NCI-H2081 (cell line): ENCODE measurements around the gene DNAH6.
"Not testable (repeated sequence)": the region's sequence is repeated elsewhere in the genome, so short reads cannot be mapped to it uniquely, and the experiment has no call there.

Experiments
- DNase-seq, 2 experiments: peaks; one replicate each; lab custom pipeline; 2025; lab: John Stamatoyannopoulos, UW

DNAH6 gene

DNA sequence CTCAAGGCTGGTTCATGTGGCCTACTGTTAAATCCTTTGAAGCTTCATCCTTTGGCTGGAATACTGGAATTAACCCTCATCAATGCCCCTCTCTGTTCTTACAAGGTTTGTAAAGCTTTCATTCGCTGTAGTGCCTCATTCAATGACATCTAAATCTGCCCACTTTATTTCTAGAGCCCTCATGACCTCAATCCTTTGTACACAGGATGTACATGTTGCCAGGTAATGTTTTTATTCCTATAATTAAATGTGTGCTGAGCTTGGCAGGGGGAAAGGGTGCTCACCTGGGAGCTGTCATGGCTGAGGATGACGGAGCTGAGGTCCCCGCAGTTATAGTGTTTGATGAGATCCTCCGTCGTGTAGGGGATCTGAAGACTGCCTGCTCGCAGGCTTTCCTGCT lies 325.3 kb downstream of the DNAH6 start:
- peak in 1 of 2 experiments; percentile 9 for DNase-seq

DNA sequence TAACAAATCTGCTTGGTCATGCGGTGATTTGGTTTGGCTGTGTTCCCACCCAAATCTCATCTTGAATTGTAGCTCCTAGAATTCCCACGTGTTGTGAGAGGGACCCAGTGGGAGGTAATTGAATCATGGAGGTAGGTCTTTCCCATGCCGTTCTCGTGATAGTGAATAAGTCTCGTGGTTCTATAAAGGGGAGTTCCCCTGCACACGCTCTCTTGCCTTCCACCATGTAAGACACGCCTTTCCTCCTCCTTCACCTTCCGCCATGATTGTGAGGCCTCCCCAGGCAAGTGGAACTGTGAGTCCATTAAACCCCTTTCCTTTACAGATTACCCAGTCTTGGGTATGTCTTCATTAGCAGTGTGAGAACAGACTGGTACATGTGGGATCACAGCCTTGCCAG lies 327.8 kb downstream of the DNAH6 start:
- no peak for DNase-seq

- DNase-seq = no peak
Measured at GRCh38 chr2:84846041-84846663, 329.9 kb downstream of the DNAH6 start.

DNA sequence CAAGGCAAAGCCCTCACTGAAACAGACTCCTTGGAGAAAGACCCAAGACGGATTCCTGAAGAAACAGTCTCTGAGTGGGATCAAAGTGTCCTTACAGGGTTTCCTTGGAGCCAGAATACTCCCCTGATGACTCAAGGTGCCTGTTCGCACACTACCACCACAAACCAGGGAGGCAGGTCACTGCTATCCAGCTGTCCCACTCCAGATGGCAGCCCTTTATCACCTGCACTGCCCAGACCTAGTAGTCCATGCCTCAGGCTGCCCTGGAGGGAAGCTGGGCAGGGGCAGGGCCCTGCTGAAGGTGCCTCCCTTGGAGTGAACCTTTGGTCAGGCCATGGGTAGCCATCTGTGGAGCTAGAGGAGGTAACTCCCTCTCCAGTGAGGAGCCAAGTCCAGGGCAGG lies 330.4 kb downstream of the DNAH6 start:
- no peak for DNase-seq

- no peak for DNase-seq
Measured at GRCh38 chr2:84847326-84848050, 331.2 kb downstream of the DNAH6 start.

DNA sequence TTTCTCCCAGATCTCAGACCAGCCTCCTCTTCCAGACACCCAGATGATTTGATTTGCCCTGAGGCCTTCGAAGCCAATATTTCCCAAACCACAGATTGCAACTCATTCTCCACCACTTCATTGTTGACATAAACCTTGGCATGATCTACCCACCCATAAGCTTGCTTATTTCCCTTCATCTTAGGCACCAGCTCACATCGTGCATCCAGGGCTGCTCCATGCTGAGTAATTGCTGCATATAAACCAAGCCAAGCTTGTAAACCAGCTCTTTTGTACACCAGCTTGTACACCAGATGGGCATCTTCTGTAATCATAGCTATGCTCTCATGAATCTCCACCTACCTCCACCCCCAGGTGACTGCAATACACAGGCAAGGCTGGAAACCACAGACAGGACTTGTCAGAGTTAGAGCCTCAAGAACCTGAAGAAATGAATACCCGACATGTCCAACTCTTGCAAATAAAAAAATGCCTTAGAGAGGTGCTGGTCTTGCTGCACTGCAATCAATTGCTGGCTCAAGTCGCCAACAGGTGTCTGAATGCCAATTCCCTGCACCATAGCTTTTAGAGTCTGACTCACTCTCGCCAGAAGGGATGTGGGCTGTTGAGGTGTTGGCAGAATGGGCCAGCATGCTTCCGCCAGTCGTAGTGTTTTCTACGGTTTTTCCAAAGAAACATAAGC lies 333.1 kb downstream of the DNAH6 start:
- peak; percentile 15 to 55 for DNase-seq

- no peak for DNase-seq
Measured at GRCh38 chr2:84850471-84850870, 334.2 kb downstream of the DNAH6 start.

GRCh38 chr2:84851876-84852275 lies 335.6 kb downstream of the DNAH6 start:
- no peak for DNase-seq

DNA sequence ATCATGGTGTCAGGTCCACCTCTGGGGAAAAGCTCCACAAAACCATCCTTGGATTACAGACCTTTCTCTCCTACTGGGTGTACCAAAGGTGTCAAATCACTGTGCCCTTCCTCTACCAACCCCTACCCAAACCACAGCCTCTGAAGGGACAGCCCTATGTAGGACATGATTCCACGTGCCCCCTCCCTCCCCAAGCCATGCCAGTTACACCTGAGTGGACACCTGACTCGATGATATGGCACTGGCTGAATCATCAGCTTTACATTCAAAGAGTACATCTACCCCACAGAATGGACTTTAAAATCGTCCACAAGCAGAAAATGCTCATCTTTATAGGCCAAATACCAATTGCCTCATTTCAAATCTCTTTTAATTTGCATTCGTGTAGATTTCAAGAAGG lies 338.6 kb downstream of the DNAH6 start:
- no peak for DNase-seq

DNA sequence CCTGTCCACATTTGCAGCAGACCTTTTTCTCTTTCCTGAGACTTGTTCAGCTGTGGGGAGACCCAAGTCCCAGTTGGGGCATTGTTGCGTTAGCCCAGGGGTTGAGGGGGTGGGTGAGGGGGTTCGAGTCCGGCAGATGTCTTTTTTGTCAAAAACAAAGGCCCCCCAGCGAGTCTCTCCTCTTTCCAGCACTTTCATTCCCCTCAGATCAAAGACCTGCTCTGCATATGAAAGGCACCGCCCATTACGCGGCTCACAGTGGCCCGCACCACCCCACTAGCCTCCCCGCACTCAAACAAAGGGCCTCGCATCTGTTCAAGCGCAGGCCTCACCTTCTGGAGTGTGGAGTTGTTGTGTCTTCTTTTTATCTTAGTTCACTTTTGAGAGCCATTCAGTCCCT lies 339.4 kb downstream of the DNAH6 start:
- DNase-seq = no peak

GRCh38 chr2:84856787-84857186 lies 340.5 kb downstream of the DNAH6 start:
- DNase-seq = no peak

DNA sequence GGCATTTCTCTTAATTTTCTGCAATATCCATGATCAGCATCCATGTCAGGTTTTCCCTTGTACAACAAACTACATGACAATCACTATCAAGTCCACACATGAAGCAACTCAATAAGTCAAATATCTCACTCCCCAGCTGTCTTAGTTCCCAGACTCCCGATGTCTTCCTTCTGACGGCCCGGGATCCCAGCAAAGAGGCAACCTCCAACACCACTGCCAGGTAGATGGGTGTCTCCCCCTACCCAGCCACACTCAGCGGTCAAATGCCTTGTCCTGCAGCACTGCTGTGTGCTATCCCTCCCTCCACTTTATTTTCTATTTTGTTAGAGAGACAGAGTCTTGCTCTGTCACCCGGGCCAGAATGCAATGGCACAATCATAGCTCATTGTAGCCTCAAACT lies 341.3 kb downstream of the DNAH6 start:
- no peak for DNase-seq

DNA sequence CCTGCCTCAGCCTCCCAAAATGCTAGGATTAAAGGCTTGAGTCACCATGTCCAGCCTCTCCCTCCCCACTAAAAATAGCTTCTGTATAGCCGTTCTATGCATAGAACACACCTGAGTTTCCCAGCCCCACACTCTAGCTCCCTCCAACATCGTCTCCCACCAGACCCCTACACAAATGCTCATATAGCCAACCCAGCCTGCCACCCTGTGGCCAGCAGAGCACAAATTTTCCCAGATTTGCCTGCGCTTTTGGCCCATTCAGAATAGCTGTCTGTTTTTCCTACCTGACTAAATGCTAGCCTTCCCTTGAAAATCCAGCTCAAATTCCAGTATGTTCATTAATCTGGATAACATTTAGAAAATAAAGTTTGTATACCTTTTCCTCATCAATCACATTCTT lies 341.8 kb downstream of the DNAH6 start:
- no peak for DNase-seq

DNA sequence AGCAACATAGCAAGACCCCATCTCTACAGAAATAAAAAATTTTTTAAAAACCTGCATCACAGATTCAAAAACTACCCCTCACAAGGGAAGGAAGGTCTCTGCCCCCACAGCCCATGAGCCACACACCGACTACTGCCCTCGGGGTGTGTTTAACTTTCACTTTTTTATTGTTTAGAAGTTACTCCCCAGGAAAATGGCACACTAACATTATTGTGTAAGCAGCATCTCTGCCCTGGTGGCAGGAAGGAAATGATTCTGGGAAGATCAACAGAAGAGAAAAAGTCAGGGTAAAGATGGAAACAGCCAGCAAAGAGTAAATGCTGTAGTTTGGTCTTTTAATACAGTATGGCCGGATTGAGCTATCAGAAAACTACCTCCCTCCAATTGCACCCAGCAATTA lies 342.6 kb downstream of the DNAH6 start:
- no peak for DNase-seq

GRCh38 chr2:84861539-84861938 lies 345.2 kb downstream of the DNAH6 start:
- no peak for DNase-seq

GRCh38 chr2:84862006-84862405 lies 345.7 kb downstream of the DNAH6 start:
- no peak for DNase-seq

DNA sequence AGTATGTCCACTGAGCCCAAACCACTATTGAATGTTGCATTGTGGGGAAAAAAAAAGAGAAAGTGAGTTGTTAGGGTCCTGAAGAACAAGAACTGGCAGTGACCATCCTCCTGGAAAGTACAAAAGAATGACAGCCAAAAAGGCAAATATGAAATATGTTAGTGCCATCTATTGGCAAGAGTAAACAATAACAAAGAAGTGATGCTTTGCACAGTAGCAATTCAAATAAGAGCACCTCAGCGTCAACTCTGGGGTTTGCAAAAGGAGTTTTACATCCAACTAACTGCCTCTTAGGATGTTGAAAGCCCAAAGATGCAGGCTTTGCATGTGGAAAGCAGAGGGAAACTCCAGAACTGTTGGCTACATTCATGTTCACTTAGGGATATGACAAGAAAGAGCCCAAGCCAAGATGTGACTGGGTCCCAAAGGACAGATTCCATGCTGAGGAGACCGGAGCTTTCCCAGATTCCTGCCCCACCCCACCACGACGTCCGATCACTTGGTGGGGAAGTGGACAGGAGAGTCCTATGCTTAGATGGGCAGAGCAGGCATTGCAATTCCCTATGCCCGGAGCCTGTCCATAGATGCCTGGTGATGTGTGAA lies 349.0 kb downstream of the DNAH6 start:
- no peak for DNase-seq

DNA sequence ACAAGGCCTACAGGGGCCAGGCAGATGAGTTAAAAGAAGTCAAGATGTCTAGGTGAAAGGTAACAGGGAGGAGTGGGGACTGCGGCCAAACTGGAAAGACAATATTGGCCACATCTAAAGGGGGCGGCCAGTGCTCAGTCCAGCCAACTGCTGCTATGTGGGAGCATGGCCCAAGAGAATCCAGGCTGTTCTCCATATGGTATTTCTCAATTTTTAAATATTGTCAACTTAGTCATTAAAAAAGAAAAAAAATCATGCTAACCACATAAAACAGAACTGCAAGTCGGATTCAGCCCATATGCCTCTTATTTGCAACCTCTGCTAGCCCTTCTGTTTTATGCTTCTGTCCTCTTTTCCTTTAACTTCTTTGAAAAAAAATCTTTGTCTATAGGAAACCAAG lies 349.8 kb downstream of the DNAH6 start:
- no peak for DNase-seq

- DNase-seq = not testable (repeated sequence)
Measured at GRCh38 chr2:84868327-84868726, 352.0 kb downstream of the DNAH6 start.
